ENCODE measurements around the gene CCDC194. TPM values are rescaled to one million over a fixed set of nuclear protein-coding genes. Genes with fewer than 3 reads are reported as not detected.

CCDC194 gene
- total and polyA plus RNA-seq, 2 of the 13 experiments (the other 11 are each of a cell fraction or from before 2014, with no cell fraction given): 0.13 to 0.21 TPM

GRCh38 chr19:17390665-17391370 lies 3.2 kb downstream of the CCDC194 start (continued):
- TF ChIP-seq RBM39 (IDR thresholded peaks at IDR 0.05; ENCODE audit: low read depth, low read length, poor library complexity, severe bottlenecking): no peak
- TF ChIP-seq GLMP (CRISPR knock-in tag; IDR thresholded peaks at IDR 0.05; ENCODE audit: borderline replicate concordance): no peak
- TF ChIP-seq SMAD3 (CRISPR knock-in tag; IDR thresholded peaks at IDR 0.05): no peak
- peak; percentile 28 for TF ChIP-seq HNRNPK (IDR thresholded peaks at IDR 0.05; ENCODE audit: low read depth, low read length, poor library complexity, severe bottlenecking)
- TF ChIP-seq HBP1 (CRISPR knock-in tag; IDR thresholded peaks at IDR 0.05; ENCODE audit: low read depth): no peak
- TF ChIP-seq ZNF83 (CRISPR knock-in tag; IDR thresholded peaks at IDR 0.05; ENCODE audit: borderline replicate concordance): no peak
- no peak for TF ChIP-seq KIAA2018 (CRISPR knock-in tag; IDR thresholded peaks at IDR 0.05; ENCODE audit: borderline replicate concordance)
- TF ChIP-seq ZNF296 (CRISPR knock-in tag; conservative IDR thresholded peaks at IDR 0.05): no peak
- no peak; the same call in 1 of the 2 replicates for TF ChIP-seq HDAC1 (CRISPR knock-in tag; IDR thresholded peaks at IDR 0.05)
- no peak for TF ChIP-seq ELF1 (CRISPR knock-in tag; IDR thresholded peaks at IDR 0.05)
- no peak for TF ChIP-seq ZBTB7A (CRISPR knock-in tag; IDR thresholded peaks at IDR 0.05)
- TF ChIP-seq KLF13 (CRISPR knock-in tag; IDR thresholded peaks at IDR 0.05): no peak
- no peak for TF ChIP-seq ZBTB37 (CRISPR knock-in tag; IDR thresholded peaks at IDR 0.05)
- no peak for TF ChIP-seq HES4 (CRISPR knock-in tag; IDR thresholded peaks at IDR 0.05; ENCODE audit: borderline replicate concordance)
- TF ChIP-seq ZNF3 (CRISPR knock-in tag; IDR thresholded peaks at IDR 0.05): no peak
